A549 treated with CpdA at 1 μM for 4 hours (cell line): ENCODE results near the gene PRKAR1A. TPM values are rescaled to one million over a fixed set of nuclear protein-coding genes. Genes with fewer than 3 reads are reported as not detected.

Experiments used
- total RNA-seq: library from RNA; stranded (reverse); fragments of 200-300 nt; extraction: Qiagen RNA extraction; gene quantifications from 5 replicates; pipeline ENCODE4 v1.2.3, GENCODE V29; 2022; ENCODE audit warnings: low read depth

The PRKAR1A gene
- total RNA-seq = 129 to 178 TPM (median 174 TPM) in 5 replicates

GRCh38 chr17:68512247-68512959 is at the start of gene PRKAR1A:
PRKAR1A (plus strand) TSS chr17:68512430; CDS start chr17:68515400, 2,970 bp downstream.

Other genes starting within 250 kb of the PRKAR1A start
- 0.37 to 0.68 TPM (median 0.51 TPM) in 5 replicates for gene SLC16A6, start 221.3 kb upstream of the PRKAR1A start, total RNA-seq
- 1.3 to 1.5 TPM (median 1.5 TPM) in 5 replicates for gene ARSG, start 220.9 kb upstream of the PRKAR1A start, total RNA-seq
- 7.4 to 12.1 TPM (median 10.3 TPM) in 5 replicates for gene WIPI1, start 54.9 kb upstream of the PRKAR1A start, total RNA-seq
- not detected in 5 replicates for gene FAM20A, start 88.9 kb downstream of the PRKAR1A start, total RNA-seq